HepG2 (cell line): Measurements from ENCODE around the gene NRP1. TPM values are rescaled to one million over a fixed set of nuclear protein-coding genes. Genes with fewer than 3 reads are reported as not detected.

Experiments
- ATAC-seq: fragments of 200-7000 bp; cut with Tn5 transposase; 3 replicates; pipeline ENCODE4 v1.9.1; 2020; ENCODE audit warnings: mild to moderate bottlenecking, moderate library complexity
- BruUV-seq: library from RNA; stranded (reverse); fragments of 400-500 nt; replicated peaks from 2 replicates; lab custom pipeline; 2021; lab: Mats Ljungman, UMichigan
- CTCF ChIA-PET: fragments of 300-600 bp; formaldehyde crosslinking; extraction: SDS; loops from one replicate; lab custom pipeline; 2021; ENCODE audit warnings: low total read pairs, inconsistent platforms, low intra/inter-chr PET ratio; lab: Yijun Ruan, JAX
- POLR2A ChIA-PET: fragments of 350-600 bp; sonication (Branson Sonifier 250); formaldehyde crosslinking; loops from one replicate; lab custom pipeline; 2020; ENCODE audit warnings: antibody characterized with exemption, inconsistent platforms; lab: Yijun Ruan, JAX
- DNase-seq: peaks from one replicate; pipeline ENCODE4 v3.0.0-alpha.2; 2015; ENCODE audit warnings: low spot score
- FAIRE-seq: peaks from 3 replicates; lab custom pipeline; 2011; peaks lifted over from hg19 to GRCh38; lab: Jason Lieb, UNC
- H2AFZ ChIP-seq: one replicate; pipeline ENCODE4 v1.6.1; 2011; ENCODE audit warnings: low read length, inconsistent platforms
- H3K27ac ChIP-seq: fragments of 300-600 bp; 3 replicates; pipeline ENCODE4 v1.8.0; 2011; ENCODE audit warnings: mixed run types, mild to moderate bottlenecking, mixed read lengths, low read length, inconsistent platforms; ENCODE audit not compliant: insufficient read depth; ENCODE audit errors: extremely low read length
- H3K27me3 ChIP-seq, 2 experiments: fragments of 200-600 bp in 1 of 2; 2 replicates in 1 of 2; 3 replicates in 1 of 2; pipeline versions ENCODE4 v1.6.0 to v1.8.0; 2011; ENCODE audit warnings: low read length in 2 of 2, mild to moderate bottlenecking in 2 of 2, moderate library complexity in 2 of 2, inconsistent platforms in 1 of 2; ENCODE audit not compliant: insufficient read depth in 2 of 2, control insufficient read depth in 1 of 2
- H3K36me3 ChIP-seq, 2 experiments: fragments of 200-600 bp in 1 of 2; replicated peaks in 1 of 2; 2 replicates in 1 of 2; 3 replicates in 1 of 2; pipeline versions ENCODE4 v1.5.1 to v1.8.0; 2011; ENCODE audit warnings: low read length in 2 of 2, inconsistent platforms in 1 of 2; ENCODE audit not compliant: insufficient read depth in 2 of 2, control insufficient read depth in 1 of 2
- H3K4me1 ChIP-seq: 2 replicates; pipeline ENCODE4 v1.5.1; 2012; ENCODE audit warnings: low read length, inconsistent platforms; ENCODE audit not compliant: insufficient read depth
- H3K4me2 ChIP-seq: 2 replicates; pipeline ENCODE4 v1.6.0; 2011; ENCODE audit warnings: low read depth, low read length, inconsistent platforms
- H3K4me3 ChIP-seq, 3 experiments: fragments of 200-600 bp in 1 of 3; sonication (generic), shearing (Covaris generic) in 1 of 3; replicated peaks in 1 of 3; 2 replicates each; pipeline ENCODE4 v1.5.1; 2011 to 2016; ENCODE audit warnings: low read length in 3 of 3, inconsistent platforms in 2 of 3, low read depth in 2 of 3, mild to moderate bottlenecking in 2 of 3, control low read depth in 1 of 3, mixed read lengths in 1 of 3; ENCODE audit not compliant: insufficient read depth in 1 of 3
- H3K79me2 ChIP-seq: one replicate; pipeline ENCODE4 v1.6.1; 2011; ENCODE audit warnings: low read length, inconsistent platforms; ENCODE audit not compliant: insufficient read depth
- H3K9ac ChIP-seq: 2 replicates; pipeline ENCODE4 v1.6.0; 2011; ENCODE audit warnings: mild to moderate bottlenecking, low read depth, low read length, inconsistent platforms; ENCODE audit not compliant: insufficient read depth
- H3K9me3 ChIP-seq: 2 replicates; pipeline ENCODE4 v1.5.1; 2012; ENCODE audit warnings: mild to moderate bottlenecking, low read length
- H4K20me1 ChIP-seq: 2 replicates; pipeline ENCODE4 v1.6.0; 2011; ENCODE audit warnings: inconsistent platforms, mild to moderate bottlenecking, low read length, moderate library complexity; ENCODE audit not compliant: insufficient read depth
- ATM ChIP-seq: fragments of 450-650 bp; IDR thresholded peaks from 2 replicates; pipeline ENCODE4 v1.7.1; 2017; ENCODE audit warnings: mild to moderate bottlenecking, borderline replicate concordance
- CHD2 ChIP-seq: IDR thresholded peaks from 2 replicates; pipeline ENCODE4 v1.6.1; 2011; ENCODE audit warnings: low read depth, low read length, improper control_type of control experiment
- DZIP1 ChIP-seq: sonication (generic); formaldehyde crosslinking; IDR thresholded peaks from 2 replicates; pipeline ENCODE4 v1.5.0; 2020; ENCODE audit warnings: mild to moderate bottlenecking, missing genetic modification reagents
- ETV5 ChIP-seq: IDR thresholded peaks from 2 replicates; pipeline ENCODE4 v1.6.1; 2018; ENCODE audit warnings: missing biosample characterization, missing genetic modification reagents, inconsistent platforms, borderline replicate concordance
- HIVEP1 ChIP-seq: sonication (generic); formaldehyde crosslinking; IDR thresholded peaks from 2 replicates; pipeline ENCODE4 v1.4.0; 2020; ENCODE audit warnings: mild to moderate bottlenecking, missing genetic modification reagents
- MED13 ChIP-seq: sonication (generic); formaldehyde crosslinking; IDR thresholded peaks from 2 replicates; pipeline ENCODE4 v1.5.0; 2020; ENCODE audit warnings: missing genetic modification reagents
- MEIS1 ChIP-seq: sonication (generic); formaldehyde crosslinking; IDR thresholded peaks from 2 replicates; pipeline ENCODE4 v1.9.0; 2021; ENCODE audit warnings: mild to moderate bottlenecking, missing genetic modification reagents, moderate library complexity, borderline replicate concordance
- STAT5B ChIP-seq: sonication (generic); formaldehyde crosslinking; IDR thresholded peaks from 2 replicates; pipeline ENCODE4 v1.4.0; 2020; ENCODE audit warnings: missing genetic modification reagents
- TRIM24 ChIP-seq: sonication (generic); formaldehyde crosslinking; IDR thresholded peaks from 2 replicates; pipeline ENCODE4 v1.8.0; 2022; ENCODE audit warnings: mild to moderate bottlenecking, missing genetic modification reagents
- ZBTB7B ChIP-seq: sonication (generic); formaldehyde crosslinking; IDR thresholded peaks from 2 replicates; pipeline ENCODE4 v1.4.0; 2020; ENCODE audit warnings: missing genetic modification reagents
- ZFP37 ChIP-seq: sonication (generic); formaldehyde crosslinking; IDR thresholded peaks from 2 replicates; pipeline ENCODE4 v1.4.0; 2020; ENCODE audit warnings: missing genetic modification reagents, borderline replicate concordance
- ZNF180 ChIP-seq: sonication (generic); formaldehyde crosslinking; IDR thresholded peaks from 2 replicates; pipeline ENCODE4 v1.4.0; 2020; ENCODE audit warnings: low read depth, missing genetic modification reagents, borderline replicate concordance
- ZNF547 ChIP-seq: sonication (generic); formaldehyde crosslinking; IDR thresholded peaks from 2 replicates; pipeline ENCODE4 v1.5.1; 2020; ENCODE audit warnings: mild to moderate bottlenecking, missing genetic modification reagents
- ZNF550 ChIP-seq: sonication (generic); formaldehyde crosslinking; IDR thresholded peaks from 2 replicates; pipeline ENCODE4 v1.4.0; 2020; ENCODE audit warnings: mild to moderate bottlenecking, missing genetic modification reagents, borderline replicate concordance
- ZNF614 ChIP-seq: IDR thresholded peaks from 2 replicates; pipeline ENCODE4 v1.6.1; 2018; ENCODE audit warnings: missing biosample characterization, missing genetic modification reagents, inconsistent platforms, borderline replicate concordance
- ZNF710 ChIP-seq: sonication (generic); formaldehyde crosslinking; IDR thresholded peaks from 2 replicates; pipeline ENCODE4 v1.5.0; 2020; ENCODE audit warnings: mild to moderate bottlenecking, missing genetic modification reagents, borderline replicate concordance
- WGBS: methylation state at CpG from one replicate; pipeline ENCODE4 v1.1.6; 2017; ENCODE audit warnings: low lambda C conversion rate; 5-methylcytosine and 5-hydroxymethylcytosine counted together
- in situ Hi-C: cut with HindIII; loops from 2 replicates; pipeline ENCODE4 v1.10.0; 2017; ENCODE audit warnings: low pct_unique_long_range_greater_than_20kb; ENCODE audit not compliant: extremely low pct_ligation_motif_present
- intact Hi-C: fragments of 100-400 bp; cut with micrococcal nuclease; formaldehyde crosslinking; loops from one replicate; pipeline ENCODE4 v1.10.0; 2022; ENCODE audit not compliant: unreplicated experiment
- polyA plus RNA-seq, 8 experiments: library from polyadenylated mRNA; depleted of rRNA in 3 of 8; stranded (reverse) in 7 of 8; unstranded in 1 of 8; fragments of >200 nt; fragmentation: Illumina TruSeq in 4 of 8; extraction: Trizol in 4 of 8; gene quantifications; 2 replicates each; pipeline versions ENCODE4 v1.2.1 to v1.2.3, GENCODE V29; 2011 to 2016; ENCODE audit warnings: low read depth in 4 of 8, missing spikeins in 1 of 8, mixed read lengths in 1 of 8; ENCODE audit not compliant: insufficient read depth in 1 of 8
- total RNA-seq, 5 experiments: library from RNA; depleted of rRNA; stranded (reverse); fragments of >200 nt; fragmentation: Illumina TruSeq; extraction: Trizol; gene quantifications; 2 replicates each; pipeline ENCODE4 v1.2.3, GENCODE V29; 2016; ENCODE audit warnings: low read depth in 1 of 5
- TF ChIP-seq, protein P1 (sequence below): sonication (generic); formaldehyde crosslinking; IDR thresholded peaks from 2 replicates; pipeline ENCODE4 v1.5.0; 2020; ENCODE audit warnings: mild to moderate bottlenecking, missing genetic modification reagents, borderline replicate concordance

Gene NRP1
- total and polyA plus RNA-seq, 2 of the 13 experiments (the other 11 are each of a cell fraction or from before 2014, with no cell fraction given) = 5.3 to 5.8 TPM

DNA sequence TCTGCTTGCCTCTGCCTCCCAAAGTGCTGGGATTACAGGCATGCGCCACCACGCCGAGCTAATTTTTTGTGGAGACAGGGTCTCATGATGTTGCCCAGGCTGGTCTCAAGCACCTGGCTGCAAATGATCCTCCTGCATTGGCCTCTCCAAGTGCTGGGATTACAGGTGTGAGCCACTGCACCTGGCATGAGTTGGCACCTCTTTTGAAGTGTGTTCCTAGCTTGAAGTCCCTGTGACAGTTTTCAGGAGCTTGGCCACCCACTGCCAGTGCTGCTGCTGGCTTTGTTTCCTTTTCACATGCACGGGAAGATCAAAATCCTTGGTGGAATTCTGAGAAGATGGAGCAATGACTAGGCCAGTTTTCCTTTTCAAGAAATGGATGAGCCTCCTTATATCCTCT lies 126.3 kb downstream of the NRP1 start:
- no peak overlapping the region for H3K9ac ChIP-seq
- intact Hi-C loops = no loop called here
- H3K9me3 ChIP-seq = no peaks in the 10 kb centered on the region
- H2AFZ ChIP-seq = no peak overlapping the region
- no peak overlapping the region for H3K27ac ChIP-seq
- no peak for TF ChIP-seq MED13 (CRISPR knock-in tag)
- TF ChIP-seq, protein P1, sequence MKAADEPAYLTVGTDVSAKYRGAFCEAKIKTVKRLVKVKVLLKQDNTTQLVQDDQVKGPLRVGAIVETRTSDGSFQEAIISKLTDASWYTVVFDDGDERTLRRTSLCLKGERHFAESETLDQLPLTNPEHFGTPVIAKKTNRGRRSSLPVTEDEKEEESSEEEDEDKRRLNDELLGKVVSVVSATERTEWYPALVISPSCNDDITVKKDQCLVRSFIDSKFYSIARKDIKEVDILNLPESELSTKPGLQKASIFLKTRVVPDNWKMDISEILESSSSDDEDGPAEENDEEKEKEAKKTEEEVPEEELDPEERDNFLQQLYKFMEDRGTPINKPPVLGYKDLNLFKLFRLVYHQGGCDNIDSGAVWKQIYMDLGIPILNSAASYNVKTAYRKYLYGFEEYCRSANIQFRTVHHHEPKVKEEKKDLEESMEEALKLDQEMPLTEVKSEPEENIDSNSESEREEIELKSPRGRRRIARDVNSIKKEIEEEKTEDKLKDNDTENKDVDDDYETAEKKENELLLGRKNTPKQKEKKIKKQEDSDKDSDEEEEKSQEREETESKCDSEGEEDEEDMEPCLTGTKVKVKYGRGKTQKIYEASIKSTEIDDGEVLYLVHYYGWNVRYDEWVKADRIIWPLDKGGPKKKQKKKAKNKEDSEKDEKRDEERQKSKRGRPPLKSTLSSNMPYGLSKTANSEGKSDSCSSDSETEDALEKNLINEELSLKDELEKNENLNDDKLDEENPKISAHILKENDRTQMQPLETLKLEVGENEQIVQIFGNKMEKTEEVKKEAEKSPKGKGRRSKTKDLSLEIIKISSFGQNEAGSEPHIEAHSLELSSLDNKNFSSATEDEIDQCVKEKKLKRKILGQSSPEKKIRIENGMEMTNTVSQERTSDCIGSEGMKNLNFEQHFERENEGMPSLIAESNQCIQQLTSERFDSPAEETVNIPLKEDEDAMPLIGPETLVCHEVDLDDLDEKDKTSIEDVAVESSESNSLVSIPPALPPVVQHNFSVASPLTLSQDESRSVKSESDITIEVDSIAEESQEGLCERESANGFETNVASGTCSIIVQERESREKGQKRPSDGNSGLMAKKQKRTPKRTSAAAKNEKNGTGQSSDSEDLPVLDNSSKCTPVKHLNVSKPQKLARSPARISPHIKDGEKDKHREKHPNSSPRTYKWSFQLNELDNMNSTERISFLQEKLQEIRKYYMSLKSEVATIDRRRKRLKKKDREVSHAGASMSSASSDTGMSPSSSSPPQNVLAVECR (CRISPR knock-in tag) = no peak
- no peak for TF ChIP-seq ZNF180 (CRISPR knock-in tag)
- no peak for TF ChIP-seq TRIM24 (CRISPR knock-in tag)
- no peak for TF ChIP-seq MEIS1 (CRISPR knock-in tag)
- no peak for TF ChIP-seq ZNF547
- no peak for TF ChIP-seq ZFP37
- TF ChIP-seq ZNF614 (CRISPR knock-in tag) = no peak
- no peak for TF ChIP-seq DZIP1 (CRISPR knock-in tag)
- TF ChIP-seq STAT5B (CRISPR knock-in tag) = no peak
- no peak for TF ChIP-seq ATM
- TF ChIP-seq HIVEP1 (CRISPR knock-in tag) = no peak
- no peak for TF ChIP-seq ZNF550 (CRISPR knock-in tag)
- no peak for TF ChIP-seq ETV5 (CRISPR knock-in tag)
- no peak for TF ChIP-seq CHD2
- TF ChIP-seq ZNF710 (CRISPR knock-in tag) = no peak
- TF ChIP-seq ZBTB7B (CRISPR knock-in tag) = no peak
- ATAC-seq = no peak
- H3K79me2 ChIP-seq = no peaks in the 10 kb centered on the region
- BruUV-seq = no TSS peak
- no peaks in the 10 kb centered on the region for H3K27me3 ChIP-seq
- no peak overlapping the region for H3K4me3 ChIP-seq
- no peak overlapping the region for H3K4me2 ChIP-seq
- no peak for FAIRE-seq
- in situ Hi-C loops = no loop called here
- H4K20me1 ChIP-seq = no peaks in the 10 kb centered on the region
- H3K36me3 ChIP-seq = no peaks in the 10 kb centered on the region; a peak in 2 of 5 replicates
- ChIA-PET CTCF (no interaction called here), POLR2A (interaction anchor here (2.5 kb wide), 1 partner anchor 12 kb away, joined by 10 read pairs; no protein-coding TSS in a partner anchor)
- no peaks in the 10 kb centered on the region for H3K4me1 ChIP-seq
- WGBS = 98% methylated on average over 4 of the region's 4 CpGs
- no peak for DNase-seq
